ENCODE results near the gene PTPRF.

The PTPRF gene

DNA sequence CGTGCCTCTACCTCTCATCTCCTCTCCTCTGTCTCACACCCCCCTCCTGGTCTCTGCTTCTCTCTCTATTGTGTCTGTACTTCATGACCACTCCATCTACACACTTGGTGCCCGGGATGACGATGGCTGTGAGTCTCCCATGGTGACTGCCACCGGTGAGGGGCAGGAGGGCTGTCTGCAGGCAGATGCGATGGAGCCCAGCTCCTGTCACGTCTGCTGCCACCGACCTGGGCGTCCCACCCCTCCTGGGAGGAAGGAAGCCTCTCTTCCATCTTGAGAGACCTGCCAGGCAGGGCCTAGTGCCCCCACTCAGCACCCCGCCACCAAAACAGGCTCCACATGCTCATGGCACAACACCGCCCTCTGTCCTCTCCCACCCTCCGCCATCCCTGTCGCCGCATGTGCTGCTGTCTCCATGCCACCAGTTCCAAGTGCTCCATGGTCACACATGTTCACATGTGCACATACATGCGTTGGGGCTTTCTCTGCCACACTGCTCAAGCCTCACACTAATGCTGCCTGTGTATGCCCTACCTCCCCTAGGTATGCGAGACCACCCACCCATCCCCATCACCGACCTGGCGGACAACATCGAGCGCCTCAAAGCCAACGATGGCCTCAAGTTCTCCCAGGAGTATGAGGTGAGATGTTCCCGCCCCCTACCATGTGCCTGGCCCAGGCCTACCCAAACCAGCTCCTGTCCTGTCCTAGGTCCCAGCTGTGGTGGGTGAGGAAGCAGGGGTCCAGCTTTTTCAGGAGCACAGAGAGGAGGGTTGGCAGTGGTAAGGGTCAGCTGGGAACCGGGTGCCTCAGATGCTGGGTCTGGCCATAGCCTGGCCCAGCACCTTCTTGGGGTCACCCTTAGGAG lies 82.6 kb downstream of the PTPRF start:
- H3K79me2 ChIP-seq (ENCODE audit: control insufficient read depth, low read length), result no peaks in the 10 kb centered on the region
- no peaks in the 10 kb centered on the region for H3K36me3 ChIP-seq (ENCODE audit: control insufficient read depth, low read length)
- no peaks in the 10 kb centered on the region for H3K4me1 ChIP-seq (ENCODE audit: control insufficient read depth, low read length)
- H3K27me3 ChIP-seq (ENCODE audit: control insufficient read depth, low read length), result 0 out of 2 replicates have a peak, but pooled peaks cover 3% of the 10 kb centered on the region
- H3K9me2 ChIP-seq (replicated peaks; ENCODE audit: control insufficient read depth, low read length), result no peaks in the 10 kb centered on the region
- no peak overlapping the region for H3K27ac ChIP-seq (ENCODE audit: low read depth, low read length)
- no peaks in the 10 kb centered on the region for H3K9me3 ChIP-seq (ENCODE audit: control insufficient read depth, insufficient read depth, low read length)
- no peak for TF ChIP-seq EZH2phosphoT487 (IDR thresholded peaks at IDR 0.05; ENCODE audit: borderline replicate concordance, low read length)
- TF ChIP-seq, protein P1, sequence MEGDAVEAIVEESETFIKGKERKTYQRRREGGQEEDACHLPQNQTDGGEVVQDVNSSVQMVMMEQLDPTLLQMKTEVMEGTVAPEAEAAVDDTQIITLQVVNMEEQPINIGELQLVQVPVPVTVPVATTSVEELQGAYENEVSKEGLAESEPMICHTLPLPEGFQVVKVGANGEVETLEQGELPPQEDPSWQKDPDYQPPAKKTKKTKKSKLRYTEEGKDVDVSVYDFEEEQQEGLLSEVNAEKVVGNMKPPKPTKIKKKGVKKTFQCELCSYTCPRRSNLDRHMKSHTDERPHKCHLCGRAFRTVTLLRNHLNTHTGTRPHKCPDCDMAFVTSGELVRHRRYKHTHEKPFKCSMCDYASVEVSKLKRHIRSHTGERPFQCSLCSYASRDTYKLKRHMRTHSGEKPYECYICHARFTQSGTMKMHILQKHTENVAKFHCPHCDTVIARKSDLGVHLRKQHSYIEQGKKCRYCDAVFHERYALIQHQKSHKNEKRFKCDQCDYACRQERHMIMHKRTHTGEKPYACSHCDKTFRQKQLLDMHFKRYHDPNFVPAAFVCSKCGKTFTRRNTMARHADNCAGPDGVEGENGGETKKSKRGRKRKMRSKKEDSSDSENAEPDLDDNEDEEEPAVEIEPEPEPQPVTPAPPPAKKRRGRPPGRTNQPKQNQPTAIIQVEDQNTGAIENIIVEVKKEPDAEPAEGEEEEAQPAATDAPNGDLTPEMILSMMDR (IDR thresholded peaks at IDR 0.05; ENCODE audit: low read depth, low read length, poor library complexity, severe bottlenecking), result no peak
- no peaks in the 10 kb centered on the region for H3F3A ChIP-seq (ENCODE audit: control insufficient read depth, insufficient read depth)
- no peaks in the 10 kb centered on the region for H4K20me1 ChIP-seq (ENCODE audit: control insufficient read depth, insufficient read depth, low read depth, low read length)
- H3K4me3 ChIP-seq (ENCODE audit: low read length), result no peak overlapping the region
- H3K4me2 ChIP-seq (ENCODE audit: low read length), result no peak overlapping the region

- Histone ChIP-seq H3K4me3 (ENCODE audit: low read length) (no peak overlapping the region), H3K4me1 (ENCODE audit: control insufficient read depth, low read length) (no peaks in the 10 kb centered on the region), H3K4me2 (ENCODE audit: low read length) (no peak overlapping the region), H3K27ac (ENCODE audit: low read depth, low read length) (no peak overlapping the region), H3K79me2 (ENCODE audit: control insufficient read depth, low read length) (no peaks in the 10 kb centered on the region), H3K9me2 (replicated peaks; ENCODE audit: control insufficient read depth, low read length) (no peaks in the 10 kb centered on the region), H3K27me3 (ENCODE audit: control insufficient read depth, low read length) (0 out of 2 replicates have a peak, but pooled peaks cover 3% of the 10 kb centered on the region), H3K9me3 (ENCODE audit: control insufficient read depth, insufficient read depth, low read length) (no peaks in the 10 kb centered on the region), H3K36me3 (ENCODE audit: control insufficient read depth, low read length) (no peaks in the 10 kb centered on the region), H3F3A (ENCODE audit: control insufficient read depth, insufficient read depth) (no peaks in the 10 kb centered on the region), H4K20me1 (ENCODE audit: control insufficient read depth, insufficient read depth, low read depth, low read length) (no peaks in the 10 kb centered on the region)
- no peak for TF ChIP-seq EZH2phosphoT487 (IDR thresholded peaks at IDR 0.05; ENCODE audit: borderline replicate concordance, low read length)
- TF ChIP-seq, protein P1 (IDR thresholded peaks at IDR 0.05; ENCODE audit: low read depth, low read length, poor library complexity, severe bottlenecking), result no peak
These were observed 83.5 kb downstream of the PTPRF start for GRCh38 chr1:43614211-43614610.

GRCh38 chr1:43614891-43615290 lies 84.2 kb downstream of the PTPRF start:
- no peak overlapping the region for H3K4me3 ChIP-seq (ENCODE audit: low read length)
- no peak overlapping the region for H3K4me2 ChIP-seq (ENCODE audit: low read length)
- no peaks in the 10 kb centered on the region for H3F3A ChIP-seq (ENCODE audit: control insufficient read depth, insufficient read depth)
- no peaks in the 10 kb centered on the region for H3K79me2 ChIP-seq (ENCODE audit: control insufficient read depth, low read length)
- H4K20me1 ChIP-seq (ENCODE audit: control insufficient read depth, insufficient read depth, low read depth, low read length), result no peaks in the 10 kb centered on the region
- no peaks in the 10 kb centered on the region for H3K36me3 ChIP-seq (ENCODE audit: control insufficient read depth, low read length)
- 0 out of 2 replicates have a peak, but pooled peaks cover 3% of the 10 kb centered on the region for H3K27me3 ChIP-seq (ENCODE audit: control insufficient read depth, low read length)
- no peak overlapping the region for H3K27ac ChIP-seq (ENCODE audit: low read depth, low read length)
- H3K9me3 ChIP-seq (ENCODE audit: control insufficient read depth, insufficient read depth, low read length), result no peaks in the 10 kb centered on the region
- TF ChIP-seq, protein P1 (IDR thresholded peaks at IDR 0.05; ENCODE audit: low read depth, low read length, poor library complexity, severe bottlenecking), result no peak
- TF ChIP-seq EZH2phosphoT487 (IDR thresholded peaks at IDR 0.05; ENCODE audit: borderline replicate concordance, low read length), result no peak
- H3K9me2 ChIP-seq (replicated peaks; ENCODE audit: control insufficient read depth, low read length), result no peaks in the 10 kb centered on the region
- no peaks in the 10 kb centered on the region for H3K4me1 ChIP-seq (ENCODE audit: control insufficient read depth, low read length)
